ENCODE measurements around the gene DRD3. TPM values are rescaled to one million over a fixed set of nuclear protein-coding genes. Genes with fewer than 3 reads are reported as not detected.

DRD3 gene
- total and polyA plus RNA-seq, 2 of the 8 experiments (the other 6 are each of a cell fraction or from before 2014, with no cell fraction given) = 0.32 to 1.3 TPM

DNA sequence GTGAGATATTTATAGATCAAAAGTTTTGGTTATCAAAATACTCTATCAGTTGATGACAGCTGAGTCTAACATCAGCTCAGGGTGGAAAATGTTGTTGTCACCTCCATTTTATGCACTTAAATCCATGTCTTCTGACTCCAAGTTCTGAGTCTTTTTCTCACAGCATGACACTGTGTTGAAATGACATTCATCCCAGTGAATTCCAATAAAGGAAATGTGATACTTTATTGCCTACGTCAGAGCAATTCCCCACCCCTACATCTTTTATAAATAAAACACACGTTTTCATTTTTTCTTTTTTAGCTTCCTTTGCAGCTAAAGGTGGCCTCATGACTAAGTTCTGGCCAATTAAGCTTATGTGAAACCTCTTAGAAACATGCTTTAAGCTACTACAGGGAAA, 10.7 kb downstream of the DRD3 start:
- no peak overlapping the region for H3K18ac ChIP-seq (ENCODE audit: extremely low read depth, low read length)
- H2BK15ac ChIP-seq (ENCODE audit: low read length) = no peak overlapping the region
- no peak overlapping the region for H2AK5ac ChIP-seq (ENCODE audit: low read depth, low read length)
- H3K27me3 ChIP-seq (replicated peaks in 1 of 4; ENCODE audit: control insufficient read depth in 3 of 4, extremely low read depth in 1 of 4, insufficient read depth in 3 of 4, low read length in 3 of 4) = no peaks in the 10 kb centered on the region; a peak in 1 of 7 replicates
- no peak overlapping the region for H3K4me3 ChIP-seq (ENCODE audit: extremely low read depth in 1 of 4, insufficient read depth in 2 of 4, low read depth in 3 of 4, low read length in 4 of 4)
- no peaks in the 10 kb centered on the region for H3K79me1 ChIP-seq (ENCODE audit: low read depth, low read length)
- no peak overlapping the region for H2BK20ac ChIP-seq (ENCODE audit: low read length)
- H2AFZ ChIP-seq (ENCODE audit: low read length) = no peak overlapping the region
- H3K4me1 ChIP-seq (replicated peaks in 1 of 4; ENCODE audit: control insufficient read depth in 3 of 4, insufficient read depth in 4 of 4, low read length in 3 of 4) = no peaks in the 10 kb centered on the region
- DNase-seq (ENCODE audit: low read depth in 1 of 2, low spot score in 2 of 2) = no peak
- H3K14ac ChIP-seq (ENCODE audit: insufficient read length) = no peak overlapping the region
- H3K4ac ChIP-seq (replicated peaks; ENCODE audit: insufficient read length, low read depth, low read length) = no peak overlapping the region
- no peak overlapping the region for H2BK5ac ChIP-seq (ENCODE audit: low read depth, low read length)
- no peaks in the 10 kb centered on the region for H3K23me2 ChIP-seq (ENCODE audit: low read depth, low read length)
- no peak overlapping the region for H4K8ac ChIP-seq (ENCODE audit: extremely low read depth, insufficient read depth, low read length)
- no peak overlapping the region for H3K23ac ChIP-seq (ENCODE audit: insufficient read length)
- no peaks in the 10 kb centered on the region for H3K36me3 ChIP-seq (ENCODE audit: control insufficient read depth in 2 of 4, insufficient read depth in 4 of 4, low read length in 3 of 4)
- FAIRE-seq = no peak
- ChIA-PET CTCF (ENCODE audit: partially characterized antibody) (interaction anchor here (1.1 to 4.2 kb wide), 5 partner anchors 9 to 21 kb away, joined by 3 to 27 read pairs (median 6); partner anchors contain the start of gene DRD3), POLR2A (ENCODE audit: partially characterized antibody) (no interaction called here)
- H3K79me2 ChIP-seq (ENCODE audit: control insufficient read depth in 1 of 2, insufficient read depth in 2 of 2, low read length in 2 of 2) = no peaks in the 10 kb centered on the region
- H2BK120ac ChIP-seq (replicated peaks; ENCODE audit: low read depth, low read length) = no peak overlapping the region
- no peak overlapping the region for H4K5ac ChIP-seq (ENCODE audit: insufficient read length, low read depth, low read length)
- H2BK12ac ChIP-seq (ENCODE audit: low read depth, low read length) = no peak overlapping the region
- H3K27ac ChIP-seq (ENCODE audit: low read depth, low read length) = no peak overlapping the region
- H4K91ac ChIP-seq (replicated peaks; ENCODE audit: insufficient read length, low read length) = no peak overlapping the region
- no peaks in the 10 kb centered on the region for H3K9me3 ChIP-seq (ENCODE audit: insufficient read depth in 2 of 2, low read depth in 1 of 2, low read length in 1 of 2)
- H3K56ac ChIP-seq (replicated peaks; ENCODE audit: insufficient read length, low read depth, low read length) = no peak overlapping the region
- no peaks in the 10 kb centered on the region for H4K20me1 ChIP-seq (replicated peaks in 1 of 2; ENCODE audit: control insufficient read depth in 1 of 2, insufficient read depth in 2 of 2, low read length in 2 of 2)
- no peak overlapping the region for H3K9ac ChIP-seq (replicated peaks in 1 of 4; ENCODE audit: extremely low read depth in 1 of 4, low read depth in 3 of 4, low read length in 3 of 4)
- no peak overlapping the region for H3K4me2 ChIP-seq (ENCODE audit: insufficient read depth in 1 of 2, low read depth in 2 of 2, low read length in 2 of 2)
- WGBS, 2 experiments (ENCODE audit: extremely low coverage in 1 of 2, insufficient coverage in 1 of 2, insufficient read length in 1 of 2, insufficient replicate concordance in 2 of 2, low coverage in 1 of 2, low lambda C conversion rate in 2 of 2, missing lambda C conversion rate in 1 of 2) = 83% methylated on average over 2 of the region's 2 CpGs; no CpG with 5 or more reads in 1 of the 2 experiments
- TF ChIP-seq MAX (IDR thresholded peaks at IDR 0.05) = no peak
- TF ChIP-seq RBBP5 (IDR thresholded peaks at IDR 0.05; ENCODE audit: borderline replicate concordance, low read depth, low read length) = no peak
- no peak for TF ChIP-seq SP2 (IDR thresholded peaks at IDR 0.05; ENCODE audit: low read length)
- no peak for TF ChIP-seq TAF1 (IDR thresholded peaks at IDR 0.05; ENCODE audit: low read depth, low read length)
- TF ChIP-seq SIX5 (IDR thresholded peaks at IDR 0.05; ENCODE audit: low read depth, low read length) = no peak
- TF ChIP-seq GABPA (IDR thresholded peaks at IDR 0.05; ENCODE audit: borderline replicate concordance, insufficient read depth, low read length) = no peak
- TF ChIP-seq TAF7 (optimal IDR thresholded peaks at IDR 0.05; ENCODE audit: borderline replicate concordance, low read depth, low read length) = no peak
- no peak for TF ChIP-seq RXRA (IDR thresholded peaks at IDR 0.05; ENCODE audit: insufficient read depth, low read depth, low read length)
- no peak for TF ChIP-seq KDM1A (IDR thresholded peaks at IDR 0.05; ENCODE audit: borderline replicate concordance, low read length)
- no peak for TF ChIP-seq BACH1 (IDR thresholded peaks at IDR 0.05; ENCODE audit: low read length)
- no peak for TF ChIP-seq E2F6 (IDR thresholded peaks at IDR 0.05)
- TF ChIP-seq SIN3A (conservative IDR thresholded peaks at IDR 0.05 in 1 of 2, IDR thresholded peaks at IDR 0.05 in 1 of 2; ENCODE audit: low read depth in 1 of 2, low read length in 2 of 2) = no peak
- TF ChIP-seq SP4 (IDR thresholded peaks at IDR 0.05; ENCODE audit: low read length) = no peak
- no peak for TF ChIP-seq BRCA1 (IDR thresholded peaks at IDR 0.05; ENCODE audit: low read depth, low read length)
